Activated T-cell treated with anti-CD3 and anti-CD28 coated beads, Interleukin-2, amount 50 U/mL, for 24 hours (primary cell): Measurements from ENCODE around the gene RAPH1.

Experiments
- DNase-seq: peaks from one replicate; pipeline ENCODE4 v3.0.0-alpha.2; 2020
- H3K27ac Mint-ChIP-seq: 2 replicates; pipeline ENCODE4 v1.8.0; 2020; ENCODE audit warnings: mild to moderate bottlenecking, mixed read lengths
- H3K27me3 Mint-ChIP-seq: 2 replicates; pipeline ENCODE4 v1.8.0; 2020; ENCODE audit warnings: mixed read lengths
- H3K36me3 Mint-ChIP-seq: 2 replicates; pipeline ENCODE4 v1.8.0; 2020; ENCODE audit warnings: low read depth, mixed read lengths
- H3K4me1 Mint-ChIP-seq: 2 replicates; pipeline ENCODE4 v1.8.0; 2020; ENCODE audit warnings: low read depth, mixed read lengths
- H3K4me3 Mint-ChIP-seq: 2 replicates; pipeline ENCODE4 v1.8.0; 2020; ENCODE audit warnings: mild to moderate bottlenecking, moderate library complexity, mixed read lengths
- H3K9me3 Mint-ChIP-seq: 2 replicates; pipeline ENCODE4 v1.8.0; 2020; ENCODE audit warnings: mixed read lengths

RAPH1 gene, protein sequence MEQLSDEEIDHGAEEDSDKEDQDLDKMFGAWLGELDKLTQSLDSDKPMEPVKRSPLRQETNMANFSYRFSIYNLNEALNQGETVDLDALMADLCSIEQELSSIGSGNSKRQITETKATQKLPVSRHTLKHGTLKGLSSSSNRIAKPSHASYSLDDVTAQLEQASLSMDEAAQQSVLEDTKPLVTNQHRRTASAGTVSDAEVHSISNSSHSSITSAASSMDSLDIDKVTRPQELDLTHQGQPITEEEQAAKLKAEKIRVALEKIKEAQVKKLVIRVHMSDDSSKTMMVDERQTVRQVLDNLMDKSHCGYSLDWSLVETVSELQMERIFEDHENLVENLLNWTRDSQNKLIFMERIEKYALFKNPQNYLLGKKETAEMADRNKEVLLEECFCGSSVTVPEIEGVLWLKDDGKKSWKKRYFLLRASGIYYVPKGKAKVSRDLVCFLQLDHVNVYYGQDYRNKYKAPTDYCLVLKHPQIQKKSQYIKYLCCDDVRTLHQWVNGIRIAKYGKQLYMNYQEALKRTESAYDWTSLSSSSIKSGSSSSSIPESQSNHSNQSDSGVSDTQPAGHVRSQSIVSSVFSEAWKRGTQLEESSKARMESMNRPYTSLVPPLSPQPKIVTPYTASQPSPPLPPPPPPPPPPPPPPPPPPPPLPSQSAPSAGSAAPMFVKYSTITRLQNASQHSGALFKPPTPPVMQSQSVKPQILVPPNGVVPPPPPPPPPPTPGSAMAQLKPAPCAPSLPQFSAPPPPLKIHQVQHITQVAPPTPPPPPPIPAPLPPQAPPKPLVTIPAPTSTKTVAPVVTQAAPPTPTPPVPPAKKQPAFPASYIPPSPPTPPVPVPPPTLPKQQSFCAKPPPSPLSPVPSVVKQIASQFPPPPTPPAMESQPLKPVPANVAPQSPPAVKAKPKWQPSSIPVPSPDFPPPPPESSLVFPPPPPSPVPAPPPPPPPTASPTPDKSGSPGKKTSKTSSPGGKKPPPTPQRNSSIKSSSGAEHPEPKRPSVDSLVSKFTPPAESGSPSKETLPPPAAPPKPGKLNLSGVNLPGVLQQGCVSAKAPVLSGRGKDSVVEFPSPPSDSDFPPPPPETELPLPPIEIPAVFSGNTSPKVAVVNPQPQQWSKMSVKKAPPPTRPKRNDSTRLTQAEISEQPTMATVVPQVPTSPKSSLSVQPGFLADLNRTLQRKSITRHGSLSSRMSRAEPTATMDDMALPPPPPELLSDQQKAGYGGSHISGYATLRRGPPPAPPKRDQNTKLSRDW

DNA sequence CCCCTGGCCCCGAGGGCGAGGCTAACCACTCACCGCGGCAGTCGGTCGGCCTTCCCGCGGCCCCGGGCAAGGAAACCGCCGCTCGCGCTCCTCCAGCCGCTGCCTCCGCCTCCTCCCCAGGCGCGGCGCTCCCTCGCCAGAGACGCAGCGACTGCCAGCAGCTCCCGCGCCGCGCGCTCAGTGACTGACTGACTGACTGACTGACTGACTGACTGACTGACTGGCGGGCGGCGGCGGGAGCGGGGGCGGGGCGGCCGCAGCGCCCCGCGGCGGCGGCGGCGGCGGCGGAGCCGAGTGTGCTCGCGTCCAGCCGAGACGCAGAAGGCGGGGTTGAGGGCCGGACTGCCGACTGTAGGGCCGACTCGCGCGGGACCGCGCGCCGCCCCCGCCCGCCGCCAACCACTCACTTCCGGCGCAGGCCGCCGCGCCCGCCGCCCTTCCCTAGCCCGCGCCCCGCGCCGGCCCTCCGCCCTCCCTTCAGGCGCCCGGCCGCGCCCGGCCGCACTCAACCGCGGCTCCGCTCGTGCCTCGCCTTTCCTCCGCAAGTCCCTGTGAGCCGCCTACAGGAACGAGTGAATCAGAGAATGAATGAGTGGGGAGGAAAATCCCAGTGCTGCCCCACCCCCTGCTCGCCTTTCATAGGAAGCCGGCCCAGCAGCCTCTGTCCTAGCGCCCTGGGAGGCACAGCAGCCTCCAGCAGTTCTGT is at the start of gene RAPH1:
RAPH1 (minus strand) TSS at position 224 of the 706 bp plus-strand sequence. CDS start 39,948 bp downstream, outside the sequence.
- Mint-ChIP-seq H3K36me3 (peaks cover 2% of the 10 kb centered on the region), H3K27me3 (peaks cover 23% of the 10 kb centered on the region), H3K4me1 (peaks cover 34% of the 10 kb centered on the region), H3K9me3 (peaks cover 14% of the 10 kb centered on the region), H3K27ac (peak within 1 kb of the TSS; percentile 84), H3K4me3 (peak within 1 kb of the TSS; percentile 77)
- peak; percentile 79 for DNase-seq

DNA sequence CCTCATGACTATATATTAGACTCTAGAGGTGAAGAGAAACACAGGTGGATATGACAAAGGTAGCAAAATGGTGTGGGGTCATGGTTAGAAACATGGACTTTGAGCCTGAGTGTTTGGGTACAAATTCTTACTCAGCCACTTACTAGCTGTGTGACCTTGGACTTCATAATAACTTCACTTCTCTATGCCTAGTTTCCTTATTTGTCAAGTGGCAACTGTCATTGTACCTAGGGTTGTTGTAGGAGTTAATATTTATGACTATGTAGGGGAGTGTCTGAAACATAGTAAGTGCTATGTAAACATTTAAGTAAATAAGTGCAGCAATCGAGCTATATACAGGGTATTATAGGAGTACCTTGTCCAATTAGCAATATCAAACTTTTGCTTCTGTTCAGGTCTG is 49.7 kb upstream of the RAPH1 start:
- H3K4me3 Mint-ChIP-seq, result no peak overlapping the region
- H3K27me3 Mint-ChIP-seq, result no peaks in the 10 kb centered on the region
- no peaks in the 10 kb centered on the region for H3K9me3 Mint-ChIP-seq
- peaks cover 25% of the 10 kb centered on the region for H3K4me1 Mint-ChIP-seq
- no peak overlapping the region for H3K27ac Mint-ChIP-seq
- no peaks in the 10 kb centered on the region for H3K36me3 Mint-ChIP-seq
- DNase-seq, result no peak

DNA sequence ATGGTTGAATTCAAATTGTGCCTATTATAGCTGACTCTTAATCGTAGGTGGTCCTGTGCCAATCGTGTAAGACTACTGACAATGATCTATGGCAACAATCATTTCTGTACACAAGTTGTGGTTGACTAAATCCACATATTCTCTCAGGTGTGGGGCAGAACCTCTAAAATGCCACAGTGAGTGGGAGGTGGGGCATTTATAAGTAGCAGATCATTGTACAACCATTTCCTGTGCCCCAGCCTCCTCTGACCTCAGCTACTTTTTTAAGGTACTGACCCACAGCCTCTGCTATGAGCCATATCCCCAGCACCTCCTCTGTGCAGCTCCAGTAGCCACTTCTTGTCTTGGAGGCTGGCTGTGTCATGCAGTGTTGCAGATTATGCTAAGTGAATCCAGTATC is 48.6 kb upstream of the RAPH1 start:
- Mint-ChIP-seq H3K4me3 (no peak overlapping the region), H3K36me3 (no peaks in the 10 kb centered on the region), H3K27ac (no peak overlapping the region), H3K27me3 (no peaks in the 10 kb centered on the region), H3K4me1 (peaks cover 35% of the 10 kb centered on the region), H3K9me3 (no peaks in the 10 kb centered on the region)
- no peak for DNase-seq

DNA sequence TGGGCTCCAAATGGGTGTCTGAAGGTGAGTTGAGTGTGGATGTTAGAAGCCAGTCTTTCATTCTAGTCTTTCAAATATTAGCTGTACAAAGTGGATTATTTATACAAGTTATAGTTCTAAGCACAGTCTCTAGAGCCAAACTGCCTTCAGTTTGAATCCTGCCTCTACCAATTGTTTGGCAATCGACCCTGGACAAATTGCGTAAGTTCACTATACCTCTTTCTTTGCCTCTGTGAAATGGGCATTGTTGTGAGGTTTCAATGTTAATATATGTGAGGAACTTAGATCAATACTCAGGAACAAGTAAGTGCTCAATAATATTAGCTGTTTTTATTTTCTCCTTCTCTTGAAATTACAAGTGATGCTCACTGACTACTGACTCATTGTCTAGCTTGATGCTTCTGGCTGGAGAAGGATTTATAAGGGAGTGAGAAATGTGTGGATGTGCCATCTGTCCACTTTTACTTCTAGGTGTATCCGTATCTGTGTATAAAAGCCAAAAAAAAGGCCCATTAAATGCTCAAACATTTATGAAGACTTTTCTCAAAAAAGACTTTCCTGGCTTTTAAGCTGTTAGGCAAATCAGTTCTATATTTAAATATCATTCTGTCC is 48.1 kb upstream of the RAPH1 start:
- H3K27me3 Mint-ChIP-seq, result no peaks in the 10 kb centered on the region
- no peak overlapping the region for H3K27ac Mint-ChIP-seq
- no peaks in the 10 kb centered on the region for H3K9me3 Mint-ChIP-seq
- no peak overlapping the region for H3K4me3 Mint-ChIP-seq
- peaks cover 40% of the 10 kb centered on the region for H3K4me1 Mint-ChIP-seq
- H3K36me3 Mint-ChIP-seq, result no peaks in the 10 kb centered on the region
- no peak for DNase-seq

DNA sequence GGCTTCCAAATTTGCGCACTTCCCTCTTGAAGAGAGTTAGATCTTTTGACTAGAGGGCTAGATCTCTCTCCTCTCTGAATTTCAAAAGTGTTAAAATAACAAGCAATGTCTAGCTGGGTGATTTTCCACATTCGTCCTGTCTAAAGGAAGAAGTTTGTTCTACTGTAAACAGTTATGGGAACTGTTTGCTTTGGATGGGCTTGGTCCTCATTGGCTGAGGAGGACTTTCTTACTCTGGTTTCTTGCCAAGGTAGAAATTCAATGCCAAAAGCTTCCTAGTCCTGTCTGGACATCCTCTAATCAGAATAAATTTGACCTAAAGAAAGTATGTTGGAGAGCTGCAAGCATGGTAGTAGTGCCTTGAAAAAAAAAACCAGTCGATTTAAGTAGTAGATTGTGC is 47.4 kb upstream of the RAPH1 start:
- no peaks in the 10 kb centered on the region for H3K27me3 Mint-ChIP-seq
- H3K36me3 Mint-ChIP-seq, result no peaks in the 10 kb centered on the region
- H3K4me3 Mint-ChIP-seq, result no peak overlapping the region
- H3K9me3 Mint-ChIP-seq, result no peaks in the 10 kb centered on the region
- no peak overlapping the region for H3K27ac Mint-ChIP-seq
- no peak for DNase-seq
- H3K4me1 Mint-ChIP-seq, result peaks cover 41% of the 10 kb centered on the region

DNA sequence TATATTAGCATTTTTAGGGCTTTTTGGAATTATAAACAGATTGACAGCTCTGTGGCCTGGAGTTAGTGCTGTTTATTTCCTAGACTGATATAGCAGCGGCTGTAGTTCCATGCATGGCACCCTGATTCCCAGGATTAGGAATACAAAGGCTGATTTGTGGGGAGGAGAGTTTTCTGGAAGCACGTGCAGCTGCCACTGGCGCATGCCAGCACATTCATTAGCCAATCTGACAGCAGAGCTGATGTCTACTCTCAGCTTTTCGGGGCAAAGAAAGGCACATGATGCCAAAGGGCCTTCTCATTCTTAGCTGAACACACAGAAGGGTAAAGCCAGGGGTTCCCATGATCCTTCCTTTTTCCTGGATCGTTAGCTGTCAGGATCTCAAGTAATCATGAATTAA is 45.7 kb upstream of the RAPH1 start:
- Mint-ChIP-seq H3K27me3 (no peaks in the 10 kb centered on the region), H3K9me3 (no peaks in the 10 kb centered on the region), H3K36me3 (no peaks in the 10 kb centered on the region), H3K27ac (no peak overlapping the region), H3K4me3 (no peak overlapping the region), H3K4me1 (peaks cover 37% of the 10 kb centered on the region)
- DNase-seq, result no peak

DNA sequence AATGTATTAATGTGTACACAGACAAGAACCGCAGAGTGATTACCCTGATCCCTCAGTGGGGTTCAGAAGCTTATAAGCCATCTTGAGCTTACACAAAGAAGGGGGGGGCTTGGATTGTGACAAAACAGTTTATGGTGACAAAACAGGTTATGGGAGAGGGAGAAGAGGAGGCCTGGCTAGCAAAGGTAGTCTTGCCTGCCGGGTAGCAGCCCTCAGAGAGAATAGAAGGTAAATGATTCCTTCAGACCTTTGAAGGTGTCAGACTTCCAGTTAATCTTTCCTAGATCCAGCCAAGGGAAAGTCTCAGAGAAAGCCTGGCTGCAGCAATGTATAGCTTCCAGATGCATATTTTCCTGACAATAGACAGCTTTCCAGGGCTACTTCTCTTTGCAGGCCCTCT is 44.6 kb upstream of the RAPH1 start:
- Mint-ChIP-seq H3K9me3 (no peaks in the 10 kb centered on the region), H3K36me3 (no peaks in the 10 kb centered on the region), H3K4me1 (peaks cover 32% of the 10 kb centered on the region), H3K4me3 (no peak overlapping the region), H3K27ac (peak overlapping the region; percentile 57), H3K27me3 (no peaks in the 10 kb centered on the region)
- DNase-seq, result no peak

DNA sequence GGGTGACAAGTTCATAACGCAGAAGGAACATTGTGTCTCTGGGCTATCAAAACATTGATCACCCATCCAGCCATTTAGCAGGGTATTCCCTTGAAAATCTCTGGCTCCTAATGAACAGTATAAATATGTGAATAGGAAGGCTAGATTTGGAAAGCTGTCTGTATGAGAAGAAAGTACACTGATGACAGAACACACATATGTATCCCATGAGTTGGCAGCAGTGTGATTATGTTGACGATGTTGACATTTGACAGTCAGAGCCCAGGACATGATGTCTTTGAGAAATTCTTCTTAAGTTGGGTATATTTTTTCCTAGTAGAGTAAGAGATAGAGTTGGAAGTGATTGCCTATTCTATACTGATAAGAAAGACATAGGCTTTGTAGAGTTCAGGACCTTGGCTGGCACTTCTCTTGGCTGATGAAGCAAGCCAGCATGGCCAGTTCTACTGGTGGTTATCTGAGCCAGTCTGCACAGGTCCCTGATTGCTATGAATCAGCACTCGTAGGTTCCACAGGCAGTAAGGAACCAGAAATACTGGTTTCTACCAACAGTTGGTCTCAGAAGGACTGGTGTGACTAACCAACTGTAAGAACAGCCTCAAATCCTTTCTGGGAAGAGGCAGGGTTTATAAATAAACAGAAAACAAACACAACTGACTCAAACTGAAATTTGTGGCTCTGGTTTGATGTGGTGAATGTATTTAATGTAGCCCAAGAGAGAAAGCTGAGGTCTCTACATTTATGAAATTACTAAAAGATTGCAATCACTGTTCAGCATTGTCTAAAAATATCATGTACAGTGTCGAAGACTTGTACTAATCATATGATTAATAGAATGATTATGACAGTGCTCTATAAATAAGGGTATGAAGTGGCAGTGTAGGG is 43.9 kb upstream of the RAPH1 start:
- Mint-ChIP-seq H3K4me1 (peaks cover 30% of the 10 kb centered on the region), H3K36me3 (no peaks in the 10 kb centered on the region), H3K4me3 (no peak overlapping the region), H3K9me3 (no peaks in the 10 kb centered on the region), H3K27ac (peak overlapping the region; percentile 69), H3K27me3 (no peaks in the 10 kb centered on the region)
- no peak for DNase-seq

DNA sequence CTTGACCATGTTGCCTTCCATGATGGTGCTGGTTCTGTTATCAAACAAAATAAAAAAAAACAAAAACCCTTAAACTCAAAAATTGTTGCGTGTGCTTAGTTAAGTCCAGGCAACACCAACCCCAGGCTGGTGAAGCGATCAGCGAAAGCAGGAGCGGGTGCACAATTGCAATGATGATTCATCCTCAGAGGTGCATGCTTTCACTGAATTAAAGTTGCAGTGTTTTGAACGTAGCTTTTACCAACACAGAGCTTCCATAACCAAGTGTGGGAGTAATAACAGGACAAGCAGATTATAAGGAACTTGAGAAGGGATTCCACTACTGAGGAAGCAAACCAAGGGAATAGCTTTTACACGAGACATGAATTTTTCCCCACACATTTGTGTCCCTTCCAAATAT is 39.7 kb upstream of the RAPH1 start:
- Mint-ChIP-seq H3K36me3 (no peaks in the 10 kb centered on the region), H3K27ac (no peak overlapping the region), H3K9me3 (no peaks in the 10 kb centered on the region), H3K27me3 (peaks cover 3% of the 10 kb centered on the region), H3K4me1 (peaks cover 17% of the 10 kb centered on the region), H3K4me3 (no peak overlapping the region)
- DNase-seq, result no peak

DNA sequence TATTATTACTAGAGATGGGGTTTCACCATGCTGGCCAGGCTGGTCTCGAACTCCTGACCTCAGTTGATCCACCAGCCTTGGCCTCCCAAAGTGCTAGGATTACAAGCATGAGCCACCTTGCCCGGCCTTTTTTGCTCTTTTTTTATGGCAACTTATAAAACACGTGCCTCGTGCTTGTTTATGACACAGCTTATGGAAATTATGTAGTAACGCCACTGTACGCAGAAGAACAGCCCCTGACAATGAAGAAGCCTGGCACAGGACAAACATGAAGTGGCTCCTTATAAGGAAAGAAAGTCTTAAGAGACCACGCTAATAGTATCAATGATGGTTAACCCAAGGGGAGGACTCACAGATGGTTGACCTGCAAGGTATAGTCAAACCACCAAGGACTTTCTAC is 37.2 kb upstream of the RAPH1 start:
- no peak overlapping the region for H3K27ac Mint-ChIP-seq
- H3K4me3 Mint-ChIP-seq, result no peak overlapping the region
- no peak for DNase-seq
- H3K9me3 Mint-ChIP-seq, result no peaks in the 10 kb centered on the region
- H3K27me3 Mint-ChIP-seq, result peaks cover 3% of the 10 kb centered on the region
- peaks cover 2% of the 10 kb centered on the region for H3K4me1 Mint-ChIP-seq
- H3K36me3 Mint-ChIP-seq, result no peaks in the 10 kb centered on the region

DNA sequence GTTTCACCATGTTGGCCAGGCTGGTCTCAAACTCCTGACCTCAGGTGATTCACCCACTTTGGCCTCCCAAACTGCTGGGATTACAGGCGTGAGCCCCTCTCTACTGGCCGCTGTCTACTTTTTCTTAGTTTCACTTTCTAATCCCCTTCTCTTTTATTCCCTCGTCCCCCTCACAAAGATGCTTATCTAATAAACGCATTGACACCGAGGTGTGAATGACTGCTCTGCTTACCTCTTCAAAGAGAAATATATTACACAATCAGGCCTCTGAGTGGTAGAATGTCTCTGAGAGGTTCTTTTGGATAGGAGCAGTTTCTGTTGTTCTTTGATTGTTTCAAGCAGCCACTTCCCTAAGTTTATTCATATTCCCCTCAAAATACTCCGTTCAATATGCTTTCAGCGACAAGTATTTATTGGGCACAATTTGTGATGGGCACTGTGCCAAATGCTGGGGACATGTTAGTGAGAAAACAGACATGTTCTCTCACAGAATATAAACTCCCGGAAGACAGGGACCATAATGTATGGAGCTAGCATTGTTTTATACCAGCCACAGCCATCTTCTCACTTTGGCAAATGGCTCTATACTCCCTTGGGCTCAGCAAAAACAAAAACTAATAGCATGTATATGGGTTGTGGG is 34.7 kb upstream of the RAPH1 start:
- H3K27ac Mint-ChIP-seq, result no peak overlapping the region
- peaks cover 3% of the 10 kb centered on the region for H3K27me3 Mint-ChIP-seq
- H3K9me3 Mint-ChIP-seq, result no peaks in the 10 kb centered on the region
- DNase-seq, result no peak
- peaks cover 2% of the 10 kb centered on the region for H3K4me1 Mint-ChIP-seq
- H3K36me3 Mint-ChIP-seq, result no peaks in the 10 kb centered on the region
- no peak overlapping the region for H3K4me3 Mint-ChIP-seq

DNA sequence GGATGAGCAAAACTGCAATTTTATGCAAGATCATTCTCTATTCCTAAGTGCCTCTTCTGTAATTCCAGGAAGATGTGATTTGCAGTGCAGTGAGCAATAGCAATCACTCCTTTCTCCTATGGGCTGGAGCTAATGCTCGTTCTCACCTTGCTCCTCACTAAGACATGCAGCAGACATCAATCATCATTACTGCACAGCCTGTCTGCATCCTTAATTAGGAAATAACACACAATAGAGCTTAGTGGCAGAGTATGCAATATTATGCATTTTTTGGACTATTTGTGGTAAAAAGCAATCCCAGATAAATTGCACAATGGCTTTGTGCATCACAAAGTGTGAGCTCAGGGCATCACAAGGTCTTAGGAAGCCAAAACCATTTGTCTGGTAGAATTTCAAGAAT is 32.6 kb upstream of the RAPH1 start:
- Mint-ChIP-seq H3K36me3 (no peaks in the 10 kb centered on the region), H3K9me3 (no peaks in the 10 kb centered on the region), H3K4me1 (peaks cover 2% of the 10 kb centered on the region), H3K27me3 (no peaks in the 10 kb centered on the region), H3K27ac (no peak overlapping the region), H3K4me3 (no peak overlapping the region)
- DNase-seq, result no peak

DNA sequence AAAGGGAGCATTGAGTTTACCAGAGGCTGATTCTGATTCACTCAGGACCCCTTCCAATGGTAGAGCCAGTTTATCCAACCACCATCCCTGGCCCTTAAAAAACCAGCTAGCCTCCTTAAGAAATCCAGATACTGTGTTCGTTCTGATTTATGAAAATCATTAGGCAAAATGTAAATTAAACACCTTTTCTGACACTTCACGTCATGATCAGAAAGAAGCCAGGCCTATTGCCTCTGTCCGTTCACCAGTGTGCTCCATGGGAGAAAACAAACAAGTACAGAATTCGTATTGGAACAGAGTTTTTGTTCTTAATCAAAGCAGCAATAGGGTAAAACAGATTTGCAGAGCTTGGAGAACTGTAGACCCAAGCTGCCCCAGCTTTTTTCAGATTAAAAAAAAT is 31.1 kb upstream of the RAPH1 start:
- no peak overlapping the region for H3K4me3 Mint-ChIP-seq
- no peak for DNase-seq
- H3K27ac Mint-ChIP-seq, result no peak overlapping the region
- H3K4me1 Mint-ChIP-seq, result peaks cover 2% of the 10 kb centered on the region
- H3K9me3 Mint-ChIP-seq, result no peaks in the 10 kb centered on the region
- H3K36me3 Mint-ChIP-seq, result no peaks in the 10 kb centered on the region
- H3K27me3 Mint-ChIP-seq, result no peaks in the 10 kb centered on the region
